Measurements from ENCODE around the gene METTL9.
"Not testable (repeated sequence)": the region's sequence is repeated elsewhere in the genome, so short reads cannot be mapped to it uniquely, and the experiment has no call there.

The METTL9 gene

DNA sequence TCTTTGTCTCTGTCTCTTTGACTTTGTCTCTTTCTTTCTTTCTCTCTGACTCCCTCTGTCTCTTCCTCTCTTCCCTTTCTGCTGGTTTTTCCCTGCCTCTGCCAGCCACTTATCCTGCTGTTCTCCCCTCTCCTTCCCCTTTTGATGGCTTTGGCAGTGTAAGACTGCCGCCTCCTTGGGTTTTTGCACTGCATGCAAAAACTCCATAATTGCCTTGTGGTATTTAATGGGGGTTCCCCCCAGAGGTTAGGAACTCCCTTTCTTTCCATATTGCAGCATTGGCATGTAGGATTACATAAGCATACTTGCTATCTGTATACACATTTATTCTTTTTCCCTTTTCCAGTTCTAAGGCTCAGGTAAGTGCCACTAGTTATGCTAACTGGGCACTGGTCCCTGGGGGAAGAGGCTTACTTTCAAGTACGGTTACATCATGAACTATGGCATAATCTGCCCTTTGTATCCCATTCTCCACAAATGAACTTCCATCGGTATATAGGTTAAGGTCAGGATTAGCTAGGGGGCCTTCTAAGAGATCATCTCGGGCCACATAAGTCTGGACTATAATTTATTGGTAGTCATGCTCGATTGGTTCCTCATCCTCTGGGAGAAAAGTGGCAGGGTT lies 32.7 kb downstream of the METTL9 start:
- H3K27ac ChIP-seq (ENCODE audit: poor library complexity, severe bottlenecking); H3K4me3 ChIP-seq (ENCODE audit: severe bottlenecking); H3K27me3 ChIP-seq (ENCODE audit: insufficient read depth, poor library complexity, severe bottlenecking); DNase-seq (ENCODE audit: low spot score); H3K9me3 ChIP-seq (ENCODE audit: severe bottlenecking); ATAC-seq (ENCODE audit: low read depth): not testable (repeated sequence)
- H3K36me3 ChIP-seq (ENCODE audit: low read depth): peaks cover 29% of the 10 kb centered on the region
- peaks cover 11% of the 10 kb centered on the region for H3K4me1 ChIP-seq (ENCODE audit: insufficient read depth, poor library complexity, severe bottlenecking)

GRCh38 chr16:21634216-21634615 lies 34.8 kb downstream of the METTL9 start:
- peaks cover 22% of the 10 kb centered on the region for H3K4me1 ChIP-seq (ENCODE audit: insufficient read depth, poor library complexity, severe bottlenecking)
- peaks cover 13% of the 10 kb centered on the region for H3K36me3 ChIP-seq (ENCODE audit: low read depth)
- H3K4me3 ChIP-seq (ENCODE audit: severe bottlenecking): no peak overlapping the region
- no peaks in the 10 kb centered on the region for H3K9me3 ChIP-seq (ENCODE audit: severe bottlenecking)
- H3K27ac ChIP-seq (ENCODE audit: poor library complexity, severe bottlenecking): no peak overlapping the region
- ATAC-seq (ENCODE audit: low read depth) (no peak), DNase-seq (ENCODE audit: low spot score) (no peak)
- TF ChIP-seq CTCF (IDR thresholded peaks at IDR 0.05; ENCODE audit: poor library complexity, severe bottlenecking): no peak
- H3K27me3 ChIP-seq (ENCODE audit: insufficient read depth, poor library complexity, severe bottlenecking): no peaks in the 10 kb centered on the region

DNA sequence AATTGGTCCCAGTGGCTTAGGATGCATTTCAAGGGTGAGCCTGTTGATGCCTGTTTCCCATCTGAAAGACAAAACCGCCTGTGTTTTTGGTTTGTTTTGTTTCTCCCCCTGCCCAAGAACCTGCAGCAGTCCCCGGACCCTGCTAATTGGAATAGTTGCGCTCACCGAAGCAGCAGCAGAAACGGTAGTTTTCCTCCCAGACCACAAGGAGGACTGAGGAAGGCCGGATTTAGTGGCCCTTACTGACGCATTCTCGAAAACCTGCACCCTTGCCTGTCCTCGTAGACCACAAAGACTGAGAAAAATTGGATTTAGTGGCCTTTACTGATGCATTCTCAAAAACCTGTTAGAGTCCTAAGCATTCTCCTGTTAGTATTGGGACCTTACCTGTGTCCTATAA lies 36.3 kb downstream of the METTL9 start:
- DNase-seq (ENCODE audit: low spot score); H3K36me3 ChIP-seq (ENCODE audit: low read depth); ATAC-seq (ENCODE audit: low read depth): not testable (repeated sequence)

GRCh38 chr16:21637032-21637968 lies 37.9 kb downstream of the METTL9 start:
- H3K4me1 ChIP-seq (ENCODE audit: insufficient read depth, poor library complexity, severe bottlenecking): peaks cover 17% of the 10 kb centered on the region
- no peak overlapping the region for H3K4me3 ChIP-seq (ENCODE audit: severe bottlenecking)
- H3K27ac ChIP-seq (ENCODE audit: poor library complexity, severe bottlenecking): peak overlapping the region; percentile 84
- H3K36me3 ChIP-seq (ENCODE audit: low read depth): 0 out of 2 replicates have a peak, but pooled peaks cover 4% of the 10 kb centered on the region
- no peaks in the 10 kb centered on the region for H3K27me3 ChIP-seq (ENCODE audit: insufficient read depth, poor library complexity, severe bottlenecking)
- ATAC-seq (ENCODE audit: low read depth): no peak
- DNase-seq (ENCODE audit: low spot score): no peak
- no peaks in the 10 kb centered on the region for H3K9me3 ChIP-seq (ENCODE audit: severe bottlenecking)
- no peak for TF ChIP-seq CTCF (IDR thresholded peaks at IDR 0.05; ENCODE audit: poor library complexity, severe bottlenecking)

More for the DNA sequence above, 36.3 kb downstream of the METTL9 start:
- not testable (repeated sequence) for H3K4me3 ChIP-seq (ENCODE audit: severe bottlenecking); H3K9me3 ChIP-seq (ENCODE audit: severe bottlenecking); H3K27ac ChIP-seq (ENCODE audit: poor library complexity, severe bottlenecking); H3K27me3 ChIP-seq (ENCODE audit: insufficient read depth, poor library complexity, severe bottlenecking)
- H3K4me1 ChIP-seq (ENCODE audit: insufficient read depth, poor library complexity, severe bottlenecking): peaks cover 24% of the 10 kb centered on the region

DNA sequence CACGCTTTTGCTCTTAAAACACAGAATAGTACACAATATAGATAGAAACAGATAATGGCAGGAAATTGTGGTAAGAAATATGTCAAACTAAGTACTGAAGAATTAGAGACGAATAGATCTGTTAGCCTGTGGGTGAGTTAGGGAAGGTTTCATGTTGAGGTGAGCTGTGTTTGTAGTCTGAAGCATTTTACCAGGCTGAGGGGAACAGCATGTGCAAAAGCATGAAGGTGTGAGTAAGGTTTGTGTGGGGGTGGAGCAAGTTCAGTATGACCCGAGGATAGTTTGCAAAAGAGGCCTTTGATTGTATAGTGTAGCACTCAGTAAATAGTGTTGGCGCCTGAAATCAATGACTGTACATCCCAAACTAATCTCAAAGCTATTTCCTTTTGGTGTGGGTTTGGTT lies 39.2 kb downstream of the METTL9 start:
- Histone ChIP-seq H3K27ac (ENCODE audit: poor library complexity, severe bottlenecking) (peak overlapping the region; percentile 84), H3K9me3 (ENCODE audit: severe bottlenecking) (no peaks in the 10 kb centered on the region), H3K4me1 (ENCODE audit: insufficient read depth, poor library complexity, severe bottlenecking) (peaks cover 17% of the 10 kb centered on the region), H3K27me3 (ENCODE audit: insufficient read depth, poor library complexity, severe bottlenecking) (no peaks in the 10 kb centered on the region), H3K36me3 (ENCODE audit: low read depth) (peaks cover 16% of the 10 kb centered on the region), H3K4me3 (ENCODE audit: severe bottlenecking) (no peak overlapping the region)
- ATAC-seq (ENCODE audit: low read depth) (peak; percentile 99), DNase-seq (ENCODE audit: low spot score) (no peak)
- TF ChIP-seq CTCF (IDR thresholded peaks at IDR 0.05; ENCODE audit: poor library complexity, severe bottlenecking): no peak

Data from RWPE2 (cell line).